GM12864 (cell line): ENCODE data around the gene MYMK.

Source experiments
- DNase-seq: peaks from one replicate; pipeline ENCODE4 v3.0.0-alpha.2; 2011; ENCODE audit warnings: low read depth
- H3K4me3 ChIP-seq: 2 replicates; pipeline ENCODE4 v1.5.1; 2011; ENCODE audit warnings: mild to moderate bottlenecking, low read depth, low read length, control low read depth
- CTCF ChIP-seq: IDR thresholded peaks from 2 replicates; pipeline ENCODE4 v1.5.1; 2011; ENCODE audit warnings: low read depth, mild to moderate bottlenecking, moderate library complexity, low read length, control low read depth, inconsistent platforms; ENCODE audit errors: missing control alignments

Gene MYMK

GRCh38 chr9:133528876-133529241 lies 4.1 kb upstream of the MYMK start:
- no peak for TF ChIP-seq CTCF
- H3K4me3 ChIP-seq: no peak overlapping the region
- DNase-seq: no peak

DNA sequence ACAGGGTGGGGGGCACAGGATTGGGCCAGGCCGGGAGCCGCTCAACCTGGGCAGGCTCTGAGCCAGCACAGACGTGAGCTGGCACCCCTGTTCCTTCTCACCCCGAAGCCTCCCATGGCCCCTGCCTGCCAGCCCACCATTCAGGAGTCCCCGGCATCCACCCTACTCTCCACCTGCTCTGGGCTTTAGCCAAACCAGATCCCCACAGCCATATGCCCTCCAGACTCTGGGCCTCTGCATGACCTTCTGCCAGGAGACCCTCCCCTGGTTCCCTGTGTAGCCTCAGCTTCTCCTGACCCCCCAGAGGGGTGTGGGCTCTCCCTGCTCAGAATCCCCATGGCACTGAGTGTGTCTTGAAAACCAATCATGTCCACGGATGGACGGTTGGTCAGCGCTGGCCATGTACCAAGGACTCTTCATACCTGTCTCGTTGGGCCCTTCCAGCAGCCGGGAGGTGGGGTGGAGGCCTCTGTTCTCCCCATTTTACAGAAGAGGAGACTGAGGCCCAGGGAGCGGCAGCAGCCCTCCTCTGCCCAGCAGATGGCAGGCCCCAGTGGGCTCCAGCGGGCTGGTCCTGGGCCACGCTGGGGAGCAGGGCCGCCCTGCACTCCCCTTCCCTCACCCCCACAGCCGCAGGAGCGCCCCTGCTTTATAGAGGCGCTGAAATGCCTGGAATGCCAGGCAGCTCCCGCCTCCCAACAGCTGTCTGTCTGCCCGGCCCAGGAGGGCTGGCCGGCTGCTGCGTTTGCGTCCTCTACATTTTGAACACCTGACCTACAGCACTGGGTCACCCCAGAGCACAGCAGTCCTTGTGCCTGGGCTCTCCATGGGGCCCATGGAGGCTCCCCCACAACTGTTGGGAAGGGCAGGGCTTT lies 3.5 kb upstream of the MYMK start:
- no peak for TF ChIP-seq CTCF
- no peak for DNase-seq
- no peak overlapping the region for H3K4me3 ChIP-seq

- H3K4me3 ChIP-seq: no peak overlapping the region
- no peak for DNase-seq
- no peak for TF ChIP-seq CTCF
Measured at GRCh38 chr9:133527444-133527920, 2.7 kb upstream of the MYMK start.

GRCh38 chr9:133526721-133527321 lies 2.1 kb upstream of the MYMK start:
- no peak for DNase-seq
- H3K4me3 ChIP-seq: no peak overlapping the region
- TF ChIP-seq CTCF: no peak

- no peak overlapping the region for H3K4me3 ChIP-seq
- TF ChIP-seq CTCF: no peak
- DNase-seq: no peak
Measured at GRCh38 chr9:133525677-133526076, 918 bp upstream of the MYMK start.

DNA sequence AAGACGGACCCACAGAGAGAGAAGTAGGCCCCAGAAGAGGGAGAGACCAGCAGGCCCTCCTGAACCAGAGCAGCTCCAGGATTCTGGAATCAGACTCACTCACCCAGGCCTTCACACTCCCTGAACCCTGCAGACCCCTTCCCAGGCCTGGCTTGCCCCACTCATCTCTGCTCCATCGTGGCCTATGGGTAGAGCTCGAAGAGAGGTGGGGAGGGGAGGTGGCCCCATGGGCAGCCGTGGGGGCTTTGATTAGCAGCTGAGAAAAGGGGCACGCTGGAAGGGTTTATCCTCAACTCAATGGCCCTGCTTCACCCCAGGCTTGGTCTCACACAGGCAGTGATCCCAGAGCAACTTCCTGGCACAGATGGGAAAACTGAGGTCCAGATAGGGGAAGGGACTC lies 613 bp downstream of the MYMK start:
- DNase-seq: no peak

More for the DNA sequence above, 613 bp downstream of the MYMK start:
- no peak for TF ChIP-seq CTCF
- no peak overlapping the region for H3K4me3 ChIP-seq
